Activated gamma-delta T cell treated with Interleukin-2 at 50 U/mL for 16 hours (primary cell): ENCODE data around the gene PTCHD4.

Experiments
- DNase-seq: peaks from one replicate; pipeline ENCODE4 v3.0.0-alpha.2; 2020

The PTCHD4 gene

GRCh38 chr6:48099713-48100587 lies 11.0 kb downstream of the PTCHD4 start:
- DNase-seq = no peak

GRCh38 chr6:48098923-48099322 lies 12.1 kb downstream of the PTCHD4 start:
- no peak for DNase-seq

GRCh38 chr6:48092550-48093217 lies 18.3 kb downstream of the PTCHD4 start:
- DNase-seq = no peak

GRCh38 chr6:48090546-48090945 lies 20.5 kb downstream of the PTCHD4 start:
- no peak for DNase-seq

- no peak for DNase-seq
Observed at GRCh38 chr6:48087448-48087847, 23.5 kb downstream of the PTCHD4 start.

GRCh38 chr6:48086187-48086586 lies 24.8 kb downstream of the PTCHD4 start:
- DNase-seq = no peak

GRCh38 chr6:48085131-48085741 lies 25.8 kb downstream of the PTCHD4 start:
- no peak for DNase-seq

GRCh38 chr6:48084201-48084600 lies 26.8 kb downstream of the PTCHD4 start:
- DNase-seq = no peak

GRCh38 chr6:48080227-48081009 lies 30.6 kb downstream of the PTCHD4 start:
- no peak for DNase-seq

GRCh38 chr6:48078120-48078519 lies 32.9 kb downstream of the PTCHD4 start:
- no peak for DNase-seq

- no peak for DNase-seq
Observed at GRCh38 chr6:48075181-48075580, 35.8 kb downstream of the PTCHD4 start.

GRCh38 chr6:48073976-48074767 lies 36.8 kb downstream of the PTCHD4 start:
- no peak for DNase-seq

- DNase-seq = no peak
Observed at GRCh38 chr6:48071833-48072232, 39.2 kb downstream of the PTCHD4 start.

- no peak for DNase-seq
Observed at GRCh38 chr6:48069280-48069679, 41.7 kb downstream of the PTCHD4 start.

GRCh38 chr6:48068278-48069251 lies 42.4 kb downstream of the PTCHD4 start:
- no peak for DNase-seq

GRCh38 chr6:48067886-48068277 lies 43.1 kb downstream of the PTCHD4 start:
- DNase-seq = no peak

- DNase-seq = no peak
Observed at GRCh38 chr6:48067148-48067712, 43.8 kb downstream of the PTCHD4 start.

GRCh38 chr6:48061265-48061990 lies 49.6 kb downstream of the PTCHD4 start:
- no peak for DNase-seq
